ENCODE measurements around the gene ADRA1B.

DNA sequence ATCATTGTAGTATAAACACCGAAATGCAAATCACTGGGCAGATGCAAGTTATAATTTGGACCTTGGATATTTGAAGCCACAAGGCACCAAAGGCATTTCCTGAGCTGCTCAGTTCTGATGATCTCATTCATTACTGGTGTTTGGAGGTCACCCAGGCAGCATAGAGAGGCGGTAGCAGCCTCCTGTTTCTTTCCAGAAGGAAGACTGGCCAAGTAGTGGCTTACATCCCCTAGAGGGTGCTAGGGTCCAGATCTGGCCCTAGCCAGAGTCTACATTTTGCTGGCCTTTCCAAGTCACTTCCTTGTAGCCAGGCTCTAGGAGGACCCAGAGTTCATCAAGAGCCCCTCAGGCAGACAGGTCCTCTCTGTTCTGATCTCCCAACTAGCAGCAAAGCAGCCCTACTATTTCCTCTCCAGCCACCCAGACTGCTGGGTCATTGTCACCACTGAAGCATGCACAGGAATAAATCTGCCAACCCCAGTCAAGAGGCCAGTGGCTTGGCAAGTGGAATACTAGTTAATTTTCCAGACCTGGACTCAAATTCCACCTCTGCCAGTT, 59.3 kb downstream of the ADRA1B start:
- TF ChIP-seq CTCF (IDR thresholded peaks at IDR 0.05), result no peak
- no peak for TF ChIP-seq POLR2A (IDR thresholded peaks at IDR 0.05)

Data from ovary (tissue), 3 donors.